ENCODE data around the gene STX1B.

STX1B gene

GRCh38 chr16:30992931-30993816 lies 17.3 kb downstream of the STX1B start:
- no peak for DNase-seq

GRCh38 chr16:30992276-30992780 lies 18.1 kb downstream of the STX1B start:
- DNase-seq = no peak

- DNase-seq = no peak
Observed at GRCh38 chr16:30991052-30991451, 19.4 kb downstream of the STX1B start.

GRCh38 chr16:30990105-30990504 lies 20.3 kb downstream of the STX1B start:
- no peak for DNase-seq

- DNase-seq = no peak
Observed at GRCh38 chr16:30989469-30990047, 20.9 kb downstream of the STX1B start.

GRCh38 chr16:30987581-30988190 lies 22.8 kb downstream of the STX1B start:
- DNase-seq = no peak

GRCh38 chr16:30986129-30986991 lies 24.1 kb downstream of the STX1B start:
- no peak for DNase-seq

- no peak for DNase-seq
Observed at GRCh38 chr16:30985401-30986128, 24.9 kb downstream of the STX1B start.

- DNase-seq = peak; percentile 36
Observed at GRCh38 chr16:30984669-30985400, 25.6 kb downstream of the STX1B start, which contains the start of gene HSD3B7. Gene HSD3B7, plus strand, starts transcription at chr16:30985207. Its CDS starts 452 bp downstream, at chr16:30985659.

- DNase-seq = no peak
Observed at GRCh38 chr16:30983898-30984610, 26.4 kb downstream of the STX1B start.

GRCh38 chr16:30983289-30983889 lies 27.0 kb downstream of the STX1B start:
- DNase-seq = no peak

- no peak for DNase-seq
Observed at GRCh38 chr16:30982548-30983288, 27.7 kb downstream of the STX1B start.

- DNase-seq = no peak
Observed at GRCh38 chr16:30980959-30981358, 29.5 kb downstream of the STX1B start.

GRCh38 chr16:30980434-30980833 lies 30.0 kb downstream of the STX1B start:
- no peak for DNase-seq

GRCh38 chr16:30980023-30980371 lies 30.4 kb downstream of the STX1B start:
- no peak for DNase-seq

- no peak for DNase-seq
Observed at GRCh38 chr16:30979170-30980022, 31.0 kb downstream of the STX1B start.

- no peak for DNase-seq
Observed at GRCh38 chr16:30977502-30977901, 32.9 kb downstream of the STX1B start.

GRCh38 chr16:30976486-30976885 lies 34.0 kb downstream of the STX1B start:
- DNase-seq = no peak
